ENCODE data around the gene PRICKLE1. TPM values are rescaled to one million over a fixed set of nuclear protein-coding genes. Genes with fewer than 3 reads are reported as not detected.

The PRICKLE1 gene
- total RNA-seq, 2 experiments from 2014 or later: 0.05 to 0.11 TPM

DNA sequence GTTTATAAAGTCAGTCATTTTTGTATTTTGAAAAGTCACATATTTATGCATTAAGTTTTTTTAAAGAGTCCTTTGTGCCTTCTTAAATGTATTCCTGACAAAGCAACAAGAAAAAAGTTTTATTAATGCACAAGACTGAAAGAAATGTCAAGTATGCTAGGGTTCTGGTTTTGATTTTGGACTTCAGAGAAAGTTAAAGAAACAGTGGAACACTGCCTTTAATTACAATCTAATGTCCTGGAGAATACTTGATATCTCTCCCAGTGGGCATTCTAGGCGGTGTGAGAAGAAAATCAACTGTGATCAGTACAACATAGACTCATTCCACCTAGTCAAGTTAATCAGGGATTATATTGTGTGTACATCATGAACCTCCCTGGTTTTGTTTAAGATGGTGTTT is 49.9 kb downstream of the PRICKLE1 start:
- no peak overlapping the region for H3K27ac Mint-ChIP-seq

DNA sequence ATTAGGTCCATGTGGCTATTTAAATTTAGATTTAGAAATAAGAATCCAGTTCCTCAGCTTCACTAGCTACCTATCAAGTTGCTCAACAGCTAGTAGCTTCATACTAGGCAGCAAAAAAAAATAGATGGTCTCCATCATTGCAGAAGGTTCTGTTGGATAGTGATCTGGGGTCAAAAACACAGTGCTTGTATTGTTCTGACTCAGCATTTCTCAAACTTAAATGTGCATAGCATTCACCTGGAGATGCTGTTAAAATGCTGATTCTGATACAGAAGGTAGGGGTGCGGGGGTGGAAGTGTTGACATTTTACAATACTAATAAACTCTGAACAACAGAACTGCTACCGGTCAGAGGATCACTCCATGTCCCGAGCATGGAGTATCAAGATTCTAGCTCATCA is 51.3 kb downstream of the PRICKLE1 start:
- Mint-ChIP-seq H3K9me3 (ENCODE audit: insufficient read depth) (no peaks in the 10 kb centered on the region), H3K27me3 (ENCODE audit: low read depth) (peaks cover 3% of the 10 kb centered on the region), H3K36me3 (ENCODE audit: low read depth) (no peaks in the 10 kb centered on the region), H3K4me3 (no peak overlapping the region), H3K4me1 (ENCODE audit: low read depth) (no peaks in the 10 kb centered on the region), H3K27ac (no peak overlapping the region)
- ChIA-PET CTCF (no interaction called here), POLR2A (no interaction called here)
- no peak for ATAC-seq
- no peak for DNase-seq

More for the DNA sequence above, 49.9 kb downstream of the PRICKLE1 start:
- Mint-ChIP-seq H3K36me3 (ENCODE audit: low read depth) (no peaks in the 10 kb centered on the region), H3K9me3 (ENCODE audit: insufficient read depth) (no peaks in the 10 kb centered on the region), H3K27me3 (ENCODE audit: low read depth) (peaks cover 3% of the 10 kb centered on the region), H3K4me3 (no peak overlapping the region), H3K4me1 (ENCODE audit: low read depth) (no peaks in the 10 kb centered on the region)
- ChIA-PET POLR2A (no interaction called here), CTCF (no interaction called here)
- DNase-seq (no peak), ATAC-seq (no peak)

DNA sequence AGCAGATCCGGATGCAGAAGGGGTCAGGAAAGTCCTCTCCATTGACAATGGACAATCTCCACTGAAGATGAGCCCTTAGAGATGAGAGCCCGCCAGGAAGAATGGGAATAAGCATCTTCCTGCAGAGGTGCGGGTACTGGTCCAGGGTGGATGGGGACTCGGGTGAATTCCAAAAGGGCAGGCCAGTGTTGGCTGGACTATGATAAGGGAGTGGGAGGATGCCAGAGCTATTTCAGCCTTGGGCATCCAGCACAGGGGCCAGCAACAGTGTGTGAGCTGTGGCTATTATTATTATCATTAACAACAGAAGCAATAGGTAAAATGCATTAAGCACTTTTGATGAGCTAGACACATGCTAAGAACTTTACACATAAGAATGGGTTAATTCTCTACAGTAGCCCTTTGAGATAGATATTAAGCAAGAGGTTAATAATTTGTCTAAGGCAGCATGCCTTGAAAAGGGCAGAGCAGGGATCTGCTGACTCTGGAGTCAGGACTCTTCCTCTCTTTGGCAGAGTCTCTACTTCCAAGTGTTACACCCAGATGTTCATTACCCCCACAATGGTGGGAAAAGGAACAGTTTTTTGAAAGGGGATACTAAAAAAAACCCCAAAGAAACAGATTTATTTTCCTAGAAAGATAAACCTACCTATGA is 55.2 kb downstream of the PRICKLE1 start:
- DNase-seq: no peak
- ChIA-PET CTCF (no interaction called here), POLR2A (no interaction called here)
- H3K4me3 Mint-ChIP-seq: no peak overlapping the region
- no peaks in the 10 kb centered on the region for H3K4me1 Mint-ChIP-seq (ENCODE audit: low read depth)
- H3K36me3 Mint-ChIP-seq (ENCODE audit: low read depth): no peaks in the 10 kb centered on the region
- H3K27me3 Mint-ChIP-seq (ENCODE audit: low read depth): peaks cover 6% of the 10 kb centered on the region
- no peak for ATAC-seq
- H3K27ac Mint-ChIP-seq: no peak overlapping the region
- H3K9me3 Mint-ChIP-seq (ENCODE audit: insufficient read depth): no peaks in the 10 kb centered on the region

DNA sequence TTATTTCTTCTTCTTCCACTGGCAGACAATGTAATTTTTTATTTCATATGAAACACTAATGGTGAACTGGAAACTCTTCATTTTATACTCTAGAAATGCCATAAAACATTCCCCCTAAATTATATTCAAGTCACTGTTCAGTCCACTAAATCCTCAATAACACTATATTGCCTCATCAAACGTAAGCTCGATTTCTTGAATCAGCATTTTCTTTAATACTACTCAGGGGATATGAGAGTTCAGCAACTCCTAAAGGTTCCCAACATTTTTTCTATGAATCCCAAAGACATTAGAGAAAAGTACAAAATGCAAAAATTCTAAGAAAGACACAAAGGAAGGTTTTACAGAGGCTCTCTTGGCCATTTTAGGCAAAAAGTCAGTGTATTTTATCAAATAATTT is 59.3 kb downstream of the PRICKLE1 start:
- H3K27ac Mint-ChIP-seq: no peak overlapping the region
- ChIA-PET CTCF (no interaction called here), POLR2A (no interaction called here)
- ATAC-seq (no peak), DNase-seq (no peak)
- no peaks in the 10 kb centered on the region for H3K4me1 Mint-ChIP-seq (ENCODE audit: low read depth)
- H3K4me3 Mint-ChIP-seq: no peak overlapping the region
- peaks cover 7% of the 10 kb centered on the region for H3K27me3 Mint-ChIP-seq (ENCODE audit: low read depth)
- no peaks in the 10 kb centered on the region for H3K9me3 Mint-ChIP-seq (ENCODE audit: insufficient read depth)
- H3K36me3 Mint-ChIP-seq (ENCODE audit: low read depth): no peaks in the 10 kb centered on the region

DNA sequence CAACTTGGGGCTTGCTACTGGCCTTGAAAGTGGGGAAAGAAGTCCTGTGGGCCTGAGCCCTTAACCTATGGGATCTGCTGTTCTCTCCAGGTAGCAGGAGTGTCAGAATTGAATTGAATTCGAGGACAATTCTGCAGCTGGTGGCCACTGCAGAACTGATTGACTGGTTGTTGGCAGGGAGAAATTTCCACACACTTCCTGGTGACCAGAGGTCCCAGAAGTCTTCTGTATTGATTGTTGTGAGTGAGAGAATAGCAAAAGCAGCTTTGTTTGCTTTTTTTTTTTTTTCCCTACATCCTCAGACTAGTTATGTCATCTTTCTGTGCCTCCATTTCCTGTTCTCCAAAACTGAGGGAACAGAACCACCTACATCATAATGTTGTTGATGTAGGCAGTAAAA is 64.1 kb downstream of the PRICKLE1 start:
- CTCF ChIA-PET: no interaction called here
- no peak overlapping the region for H3K4me3 Mint-ChIP-seq
- POLR2A ChIA-PET: no interaction called here

DNA sequence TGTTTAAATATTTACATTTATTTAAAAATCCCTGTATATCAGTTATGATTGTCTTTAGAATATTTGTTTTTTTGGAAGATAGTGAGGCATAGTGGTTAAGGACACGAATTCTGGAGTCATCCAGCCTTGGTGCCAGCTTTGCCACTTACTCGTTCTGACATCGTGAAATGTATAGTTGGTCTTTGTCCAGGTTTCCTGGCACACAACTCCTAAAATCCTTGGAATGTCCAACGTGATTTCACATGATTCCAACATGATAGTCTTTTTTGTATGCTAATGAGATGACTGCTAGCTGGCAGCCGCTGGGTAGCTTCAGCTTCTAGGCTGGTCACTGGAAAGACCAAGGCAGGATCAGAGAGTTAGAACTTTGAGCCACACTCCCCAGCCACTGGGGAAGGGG is 64.8 kb downstream of the PRICKLE1 start:
- H3K9me3 Mint-ChIP-seq (ENCODE audit: insufficient read depth): no peaks in the 10 kb centered on the region
- no peak for DNase-seq
- H3K4me3 Mint-ChIP-seq: no peak overlapping the region
- peaks cover 5% of the 10 kb centered on the region for H3K27me3 Mint-ChIP-seq (ENCODE audit: low read depth)
- no peaks in the 10 kb centered on the region for H3K4me1 Mint-ChIP-seq (ENCODE audit: low read depth)
- no peak overlapping the region for H3K27ac Mint-ChIP-seq
- ATAC-seq: no peak
- ChIA-PET CTCF (no interaction called here), POLR2A (no interaction called here)
- H3K36me3 Mint-ChIP-seq (ENCODE audit: low read depth): no peaks in the 10 kb centered on the region

More for the DNA sequence above, 64.1 kb downstream of the PRICKLE1 start:
- H3K9me3 Mint-ChIP-seq (ENCODE audit: insufficient read depth): no peaks in the 10 kb centered on the region
- no peaks in the 10 kb centered on the region for H3K4me1 Mint-ChIP-seq (ENCODE audit: low read depth)
- ATAC-seq: no peak
- no peak for DNase-seq
- H3K27me3 Mint-ChIP-seq (ENCODE audit: low read depth): peaks cover 7% of the 10 kb centered on the region
- H3K36me3 Mint-ChIP-seq (ENCODE audit: low read depth): no peaks in the 10 kb centered on the region
- no peak overlapping the region for H3K27ac Mint-ChIP-seq

DNA sequence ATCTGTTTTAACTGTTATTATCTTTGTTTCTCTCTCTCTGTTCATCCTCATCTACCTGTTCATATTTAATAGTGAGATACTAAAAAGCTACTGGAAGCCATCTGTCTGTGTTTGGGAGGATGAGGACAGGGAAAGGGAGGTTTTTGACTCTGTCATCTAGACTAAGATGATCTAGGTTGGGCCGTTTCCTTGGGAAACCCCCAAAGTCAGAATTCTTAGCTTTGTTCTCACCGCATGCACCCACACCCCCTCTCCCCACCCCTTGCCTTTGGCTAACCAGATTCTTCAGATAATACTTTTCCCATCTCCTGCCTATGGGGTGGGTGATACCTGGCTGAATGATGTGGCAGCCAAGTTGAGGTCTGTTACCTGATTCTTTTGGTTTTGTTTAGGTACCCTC is 73.0 kb downstream of the PRICKLE1 start:
- H3K4me1 Mint-ChIP-seq (ENCODE audit: low read depth): no peaks in the 10 kb centered on the region
- no peak overlapping the region for H3K4me3 Mint-ChIP-seq
- no peak for ATAC-seq
- H3K36me3 Mint-ChIP-seq (ENCODE audit: low read depth): no peaks in the 10 kb centered on the region
- CTCF ChIA-PET: no interaction called here
- POLR2A ChIA-PET: no interaction called here
- H3K27me3 Mint-ChIP-seq (ENCODE audit: low read depth): no peaks in the 10 kb centered on the region
- no peaks in the 10 kb centered on the region for H3K9me3 Mint-ChIP-seq (ENCODE audit: insufficient read depth)
- no peak for DNase-seq
- no peak overlapping the region for H3K27ac Mint-ChIP-seq

DNA sequence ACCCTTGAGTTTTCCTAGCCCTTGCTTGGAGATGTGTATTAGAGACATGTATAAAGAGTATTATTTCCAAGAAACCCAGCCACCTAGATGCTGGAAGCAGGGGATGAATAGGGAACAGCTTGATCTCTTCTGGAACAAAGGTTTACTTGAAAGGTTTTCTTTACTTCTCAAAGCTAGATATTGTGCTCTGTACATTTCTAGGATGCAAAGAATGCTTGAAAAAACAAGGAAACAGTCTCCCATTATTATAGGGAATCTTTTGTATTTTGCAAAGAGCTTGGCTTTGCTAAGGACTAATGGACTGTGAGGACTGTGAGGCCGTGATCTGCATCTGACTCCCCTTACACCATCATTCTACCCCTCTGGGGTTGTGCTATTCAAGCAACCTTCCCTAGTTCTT is 77.9 kb downstream of the PRICKLE1 start:
- no peak for DNase-seq
- H3K36me3 Mint-ChIP-seq (ENCODE audit: low read depth): no peaks in the 10 kb centered on the region
- H3K27ac Mint-ChIP-seq: no peak overlapping the region
- H3K27me3 Mint-ChIP-seq (ENCODE audit: low read depth): peaks cover 3% of the 10 kb centered on the region
- ChIA-PET POLR2A (no interaction called here), CTCF (no interaction called here)
- H3K4me3 Mint-ChIP-seq: no peak overlapping the region
- H3K9me3 Mint-ChIP-seq (ENCODE audit: insufficient read depth): no peaks in the 10 kb centered on the region
- no peak for ATAC-seq
- no peaks in the 10 kb centered on the region for H3K4me1 Mint-ChIP-seq (ENCODE audit: low read depth)

DNA sequence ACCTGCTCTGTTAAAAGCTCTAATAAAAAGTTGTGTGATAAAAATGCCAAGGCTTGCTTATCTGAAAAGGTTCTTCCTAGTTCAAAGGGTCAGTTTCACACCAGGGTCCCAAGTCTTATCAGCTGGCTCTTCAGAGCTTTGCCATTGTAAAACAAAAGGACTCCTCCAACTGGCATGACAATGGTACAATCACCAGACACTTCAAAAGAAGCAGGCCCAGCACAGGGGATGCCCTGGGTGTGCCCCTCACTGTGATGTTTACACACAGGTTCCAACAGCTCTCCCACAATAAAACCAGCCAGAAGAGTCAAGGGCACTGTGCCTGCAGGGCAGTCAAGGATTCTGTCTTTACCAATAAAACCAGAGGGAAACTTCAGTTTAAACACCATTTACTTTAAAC is 78.7 kb downstream of the PRICKLE1 start:
- POLR2A ChIA-PET: no interaction called here

DNA sequence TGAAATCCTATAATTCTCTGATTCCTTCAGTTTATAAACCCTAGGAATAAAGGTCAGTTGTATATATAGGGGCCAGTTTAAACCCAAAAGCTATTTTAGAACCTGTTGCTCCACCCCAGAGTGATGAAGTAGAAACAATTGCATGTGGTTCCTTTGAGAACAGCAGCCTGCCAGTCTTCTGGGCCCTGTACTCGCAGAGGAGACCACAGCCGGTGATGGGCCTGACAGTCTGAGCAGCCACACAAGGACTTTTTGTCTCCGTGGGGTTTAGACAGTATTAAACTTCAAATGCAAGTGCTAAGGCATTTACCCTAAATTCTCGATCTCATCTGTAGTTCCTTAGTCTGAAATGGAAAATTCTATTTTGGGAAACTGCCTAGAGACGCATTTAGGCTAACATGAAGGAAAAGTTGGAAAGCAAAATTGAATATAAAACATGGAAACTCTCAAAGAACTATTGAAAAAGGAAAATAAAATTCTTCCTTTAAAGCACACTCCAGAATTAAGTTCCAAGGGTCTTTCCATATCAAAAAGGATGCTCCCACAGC is 80.6 kb downstream of the PRICKLE1 start:
- Mint-ChIP-seq H3K27ac (no peak overlapping the region), H3K4me3 (no peak overlapping the region), H3K27me3 (ENCODE audit: low read depth) (peaks cover 3% of the 10 kb centered on the region), H3K4me1 (ENCODE audit: low read depth) (no peaks in the 10 kb centered on the region), H3K36me3 (ENCODE audit: low read depth) (no peaks in the 10 kb centered on the region), H3K9me3 (ENCODE audit: insufficient read depth) (no peaks in the 10 kb centered on the region)
- no peak for ATAC-seq
- ChIA-PET POLR2A (no interaction called here), CTCF (no interaction called here)
- DNase-seq: no peak

More for the DNA sequence above, 78.7 kb downstream of the PRICKLE1 start:
- H3K4me3 Mint-ChIP-seq: no peak overlapping the region
- ATAC-seq: no peak
- no peak for DNase-seq
- peaks cover 3% of the 10 kb centered on the region for H3K27me3 Mint-ChIP-seq (ENCODE audit: low read depth)
- H3K36me3 Mint-ChIP-seq (ENCODE audit: low read depth): no peaks in the 10 kb centered on the region
- no peak overlapping the region for H3K27ac Mint-ChIP-seq
- H3K4me1 Mint-ChIP-seq (ENCODE audit: low read depth): no peaks in the 10 kb centered on the region
- CTCF ChIA-PET: no interaction called here
- H3K9me3 Mint-ChIP-seq (ENCODE audit: insufficient read depth): no peaks in the 10 kb centered on the region

DNA sequence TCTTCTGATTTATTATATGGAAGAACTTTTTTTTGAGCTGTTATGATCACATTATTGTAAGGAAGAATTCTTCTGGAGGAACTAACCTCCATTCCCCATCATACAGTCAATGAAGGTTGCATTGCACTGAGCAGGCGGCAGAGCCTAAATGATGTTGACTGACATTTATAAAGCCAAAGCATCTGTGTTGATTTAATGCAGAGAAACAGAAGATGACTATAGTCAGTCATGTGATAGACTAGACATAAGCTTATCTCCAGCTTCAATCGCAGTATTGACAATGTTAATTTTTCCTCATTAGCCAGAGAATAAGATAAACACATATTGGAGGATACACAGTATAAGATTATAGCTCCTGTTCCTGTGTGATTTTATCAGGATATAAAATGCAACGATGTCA is 82.0 kb downstream of the PRICKLE1 start:
- Mint-ChIP-seq H3K4me3 (no peak overlapping the region), H3K27ac (no peak overlapping the region), H3K9me3 (ENCODE audit: insufficient read depth) (no peaks in the 10 kb centered on the region), H3K36me3 (ENCODE audit: low read depth) (no peaks in the 10 kb centered on the region), H3K27me3 (ENCODE audit: low read depth) (peaks cover 5% of the 10 kb centered on the region), H3K4me1 (ENCODE audit: low read depth) (no peaks in the 10 kb centered on the region)
- CTCF ChIA-PET: no interaction called here
- DNase-seq: no peak
- no peak for ATAC-seq
- POLR2A ChIA-PET: no interaction called here

DNA sequence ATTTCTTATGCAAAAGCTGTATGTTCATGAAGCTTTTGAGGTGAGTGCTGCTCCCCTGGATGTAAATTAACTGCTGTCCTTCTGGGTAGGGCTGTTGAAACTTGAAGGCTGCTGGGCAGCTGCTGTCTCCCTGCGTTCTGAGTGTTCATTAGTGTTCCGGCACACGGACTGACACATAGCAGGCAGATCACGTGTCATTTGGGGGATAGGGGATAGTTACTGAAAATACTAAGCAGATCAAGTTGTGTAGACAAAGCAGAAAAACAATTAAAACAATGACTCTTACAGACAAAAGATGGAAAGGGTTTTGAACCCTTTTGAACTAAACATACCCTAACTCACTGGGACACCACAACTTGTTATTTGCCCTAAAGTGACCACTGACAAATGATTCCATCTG is 82.5 kb downstream of the PRICKLE1 start:
- ChIA-PET CTCF (no interaction called here), POLR2A (no interaction called here)
- Mint-ChIP-seq H3K4me1 (ENCODE audit: low read depth) (no peaks in the 10 kb centered on the region), H3K4me3 (no peak overlapping the region), H3K36me3 (ENCODE audit: low read depth) (no peaks in the 10 kb centered on the region), H3K27ac (no peak overlapping the region), H3K9me3 (ENCODE audit: insufficient read depth) (no peaks in the 10 kb centered on the region), H3K27me3 (ENCODE audit: low read depth) (peaks cover 5% of the 10 kb centered on the region)
- ATAC-seq: no peak
- DNase-seq: no peak

DNA sequence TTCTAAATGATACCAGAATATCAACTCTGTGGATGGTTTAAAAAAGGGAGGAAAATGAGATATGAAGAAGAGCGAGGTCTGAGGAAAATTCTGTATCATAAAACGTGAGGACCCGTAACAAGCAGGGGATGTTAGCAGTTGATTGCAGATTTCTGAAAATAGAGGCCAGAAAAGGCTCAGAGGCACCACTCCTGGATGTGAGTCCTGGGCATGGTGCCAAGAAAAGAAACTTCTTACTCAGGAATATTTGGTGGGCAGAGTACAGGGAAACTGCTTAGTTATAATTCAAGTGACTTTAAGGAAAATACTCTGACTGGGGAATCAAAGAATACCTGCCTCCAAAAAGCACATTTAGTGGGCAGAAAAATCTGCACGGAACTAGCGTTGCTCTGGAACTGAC is 85.5 kb downstream of the PRICKLE1 start:
- H3K4me3 Mint-ChIP-seq: no peak overlapping the region
- no peaks in the 10 kb centered on the region for H3K4me1 Mint-ChIP-seq (ENCODE audit: low read depth)
- ATAC-seq (no peak), DNase-seq (no peak)
- no peaks in the 10 kb centered on the region for H3K9me3 Mint-ChIP-seq (ENCODE audit: insufficient read depth)
- peaks cover 9% of the 10 kb centered on the region for H3K27me3 Mint-ChIP-seq (ENCODE audit: low read depth)
- ChIA-PET POLR2A (no interaction called here), CTCF (no interaction called here)
- H3K27ac Mint-ChIP-seq: no peak overlapping the region
- H3K36me3 Mint-ChIP-seq (ENCODE audit: low read depth): no peaks in the 10 kb centered on the region

Measured in activated CD8-positive, alpha-beta T cell treated with anti-CD3 and anti-CD28 coated beads, Interleukin-2, amount 10 ng/mL, durations not matched to agents 7 days and 5 days (primary cell).